K562 (cell line): ENCODE results near the gene SHF. TPM values are rescaled to one million over a fixed set of nuclear protein-coding genes. Genes with fewer than 3 reads are reported as not detected.
A peak's percentile ranks its signal among the peaks of the same experiment; 100 is the strongest.

Experiments used
- ARNT ChIP-seq, 2 experiments: fragments of 450-650 bp; IDR thresholded peaks; 2 replicates each; pipeline ENCODE4 v1.6.1; 2016; ENCODE audit warnings: mild to moderate bottlenecking in 1 of 2
- ELF1 ChIP-seq: fragments of 200-800 bp; sonication (Bioruptor generic); IDR thresholded peaks from 2 replicates; pipeline ENCODE4 v1.6.1; 2016; ENCODE audit warnings: missing genetic modification characterization, missing compliant biosample characterization
- FUS ChIP-seq: fragments of 200-400 bp; formaldehyde crosslinking; optimal IDR thresholded peaks from 2 replicates; pipeline ENCODE3; 2017; ENCODE audit warnings: low read depth, low read length
- L3MBTL2 ChIP-seq: fragments of 450-650 bp; IDR thresholded peaks from 2 replicates; pipeline ENCODE4 v1.6.1; 2016; ENCODE audit warnings: mild to moderate bottlenecking, moderate library complexity
- MYC ChIP-seq, 2 experiments: fragments of 250-450 bp in 1 of 2; sonication (Bioruptor Pico) in 1 of 2; IDR thresholded peaks; 2 replicates each; pipeline versions ENCODE4 v1.5.1 to v1.6.1; 2012 to 2021; ENCODE audit warnings: low read depth in 2 of 2, borderline replicate concordance in 1 of 2, improper control_type of control experiment in 1 of 2, low read length in 1 of 2, mild to moderate bottlenecking in 1 of 2, moderate library complexity in 1 of 2
- NFIC ChIP-seq: fragments of 450-650 bp; IDR thresholded peaks from 2 replicates; pipeline ENCODE4 v1.6.1; 2017; ENCODE audit warnings: mild to moderate bottlenecking, inconsistent platforms
- PML ChIP-seq: IDR thresholded peaks from 2 replicates; pipeline ENCODE4 v1.6.1; 2012; ENCODE audit warnings: low read length, inconsistent platforms
- POLR2H ChIP-seq: IDR thresholded peaks from 2 replicates; pipeline ENCODE4 v1.6.1; 2016; ENCODE audit warnings: missing genetic modification characterization, low read depth, mild to moderate bottlenecking, control low read depth, missing compliant biosample characterization, moderate library complexity
- XRCC4 ChIP-seq: IDR thresholded peaks from one replicate; pipeline ENCODE4 v1.6.1; 2011; ENCODE audit not compliant: insufficient read depth, insufficient read length; ENCODE audit errors: extremely low read depth
- ZBTB7A ChIP-seq: IDR thresholded peaks from 2 replicates; pipeline ENCODE4 v1.6.1; 2011; ENCODE audit warnings: low read depth, mild to moderate bottlenecking, low read length, moderate library complexity, borderline replicate concordance; ENCODE audit not compliant: control insufficient read depth
- ZNF184 ChIP-seq: sonication (generic); formaldehyde crosslinking; IDR thresholded peaks from 2 replicates; pipeline ENCODE4 v1.5.0; 2020; ENCODE audit warnings: missing genetic modification reagents
- polyA plus RNA-seq, 8 experiments: library from polyadenylated mRNA; depleted of rRNA in 4 of 8; stranded (reverse) in 5 of 8; unstranded in 3 of 8; fragments of >200 nt; fragmentation: Nextera tagmentation in 2 of 8; fragmentation: Illumina TruSeq in 1 of 8; extraction: Ambion mirVana in 2 of 8; extraction: Trizol in 1 of 8; gene quantifications; 2 replicates each; pipeline versions ENCODE4 v1.2.1 to v1.2.3, GENCODE V29; 2011 to 2014; ENCODE audit warnings: inconsistent platforms in 1 of 8, missing spikeins in 1 of 8
- total RNA-seq, 7 experiments: library from RNA; depleted of rRNA in 6 of 7; stranded (reverse); fragments of >200 nt in 6 of 7; fragmentation: Illumina TruSeq in 2 of 7; extraction: Trizol in 2 of 7; gene quantifications; 2 replicates each; pipeline versions ENCODE4 v1.2.1 to v1.2.3, GENCODE V29; 2011 to 2021; ENCODE audit warnings: low replicate concordance in 1 of 7
- TF ChIP-seq, protein P1 (sequence below), 3 experiments: fragments of 200-800 bp in 1 of 3; fragments of 250-450 bp in 1 of 3; fragments of 450-650 bp in 1 of 3; sonication (Bioruptor Pico) in 1 of 3; sonication (Bioruptor generic) in 1 of 3; formaldehyde crosslinking in 1 of 3; IDR thresholded peaks; 2 replicates each; pipeline versions ENCODE4 v1.6.1 to v1.8.0; 2016 to 2022; ENCODE audit warnings: mild to moderate bottlenecking in 2 of 3, missing genetic modification characterization in 2 of 3, missing compliant biosample characterization in 1 of 3, moderate library complexity in 1 of 3
- TF ChIP-seq, protein P2 (sequence below): sonication (generic); formaldehyde crosslinking; IDR thresholded peaks from 2 replicates; pipeline ENCODE4 v1.8.0; 2022; ENCODE audit warnings: missing genetic modification reagents, mild to moderate bottlenecking, moderate library complexity, borderline replicate concordance
- TF ChIP-seq, protein P3 (sequence below): fragments of 250-450 bp; sonication (Bioruptor Pico); IDR thresholded peaks from 2 replicates; pipeline ENCODE4 v1.8.0; 2022; ENCODE audit warnings: inconsistent platforms, mild to moderate bottlenecking, moderate library complexity, borderline replicate concordance
- TF ChIP-seq, protein P4 (sequence below): sonication (generic); formaldehyde crosslinking; IDR thresholded peaks from 2 replicates; pipeline ENCODE4 v1.8.0; 2022; ENCODE audit warnings: missing genetic modification reagents, mild to moderate bottlenecking, borderline replicate concordance
- TF ChIP-seq, protein P5 (sequence below): sonication (generic); formaldehyde crosslinking; IDR thresholded peaks from 2 replicates; pipeline ENCODE4 v1.8.0; 2022; ENCODE audit warnings: missing genetic modification reagents, mild to moderate bottlenecking, borderline replicate concordance

The SHF gene
- total and polyA plus RNA-seq, 9 of the 15 experiments (the other 6 are each of a cell fraction or from before 2014, with no cell fraction given): 0.51 to 2.2 (median 0.85) TPM; not detected in 2

DNA sequence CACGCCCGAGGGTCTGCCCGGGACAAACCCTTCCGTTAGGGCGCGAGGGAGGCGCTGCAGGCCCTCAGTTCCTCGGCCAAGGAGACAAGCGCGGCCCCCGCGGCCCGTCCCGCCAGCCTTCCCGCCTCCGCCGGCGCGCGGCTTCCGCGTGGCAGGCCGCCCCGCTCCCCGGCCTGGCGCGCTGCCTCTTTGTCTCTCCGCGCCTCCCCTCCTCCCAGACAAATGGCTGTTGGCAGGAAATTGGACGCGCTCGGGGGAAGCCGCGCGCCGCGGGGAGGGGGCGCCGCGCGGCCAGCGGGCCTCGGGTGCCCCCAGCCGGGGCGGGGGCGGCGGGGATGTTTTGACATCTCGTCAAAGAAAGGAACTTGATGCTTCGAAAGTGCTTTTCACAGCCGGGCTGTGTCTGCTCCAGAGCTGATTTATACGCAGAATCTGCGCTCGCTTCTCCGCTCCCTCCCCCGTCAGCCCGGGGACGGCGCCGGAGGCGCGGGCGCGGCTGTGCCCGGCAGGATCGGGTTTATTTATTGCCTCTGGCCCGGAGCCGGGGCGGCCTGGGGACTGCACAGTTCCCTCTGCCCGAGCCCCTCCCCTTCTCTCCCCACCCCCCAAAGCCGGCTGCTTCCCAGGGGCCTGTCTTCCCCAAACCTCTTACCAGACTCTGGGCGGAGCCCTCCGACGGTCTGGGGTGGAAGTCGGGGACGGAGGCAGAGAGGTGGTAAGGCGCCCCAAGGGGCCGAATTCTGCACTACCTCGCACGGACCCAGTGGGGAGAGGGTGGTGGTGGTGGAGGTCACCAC, 20.7 kb downstream of the SHF start (continued):
- TF ChIP-seq, protein P1, sequence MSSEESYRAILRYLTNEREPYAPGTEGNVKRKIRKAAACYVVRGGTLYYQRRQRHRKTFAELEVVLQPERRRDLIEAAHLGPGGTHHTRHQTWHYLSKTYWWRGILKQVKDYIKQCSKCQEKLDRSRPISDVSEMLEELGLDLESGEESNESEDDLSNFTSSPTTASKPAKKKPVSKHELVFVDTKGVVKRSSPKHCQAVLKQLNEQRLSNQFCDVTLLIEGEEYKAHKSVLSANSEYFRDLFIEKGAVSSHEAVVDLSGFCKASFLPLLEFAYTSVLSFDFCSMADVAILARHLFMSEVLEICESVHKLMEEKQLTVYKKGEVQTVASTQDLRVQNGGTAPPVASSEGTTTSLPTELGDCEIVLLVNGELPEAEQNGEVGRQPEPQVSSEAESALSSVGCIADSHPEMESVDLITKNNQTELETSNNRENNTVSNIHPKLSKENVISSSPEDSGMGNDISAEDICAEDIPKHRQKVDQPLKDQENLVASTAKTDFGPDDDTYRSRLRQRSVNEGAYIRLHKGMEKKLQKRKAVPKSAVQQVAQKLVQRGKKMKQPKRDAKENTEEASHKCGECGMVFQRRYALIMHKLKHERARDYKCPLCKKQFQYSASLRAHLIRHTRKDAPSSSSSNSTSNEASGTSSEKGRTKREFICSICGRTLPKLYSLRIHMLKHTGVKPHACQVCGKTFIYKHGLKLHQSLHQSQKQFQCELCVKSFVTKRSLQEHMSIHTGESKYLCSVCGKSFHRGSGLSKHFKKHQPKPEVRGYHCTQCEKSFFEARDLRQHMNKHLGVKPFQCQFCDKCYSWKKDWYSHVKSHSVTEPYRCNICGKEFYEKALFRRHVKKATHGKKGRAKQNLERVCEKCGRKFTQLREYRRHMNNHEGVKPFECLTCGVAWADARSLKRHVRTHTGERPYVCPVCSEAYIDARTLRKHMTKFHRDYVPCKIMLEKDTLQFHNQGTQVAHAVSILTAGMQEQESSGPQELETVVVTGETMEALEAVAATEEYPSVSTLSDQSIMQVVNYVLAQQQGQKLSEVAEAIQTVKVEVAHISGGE (CRISPR knock-in tag; IDR thresholded peaks at IDR 0.05): peak in 1 of 3 experiments; percentile 67; a peak in 1 of 6 replicates
- TF ChIP-seq ZBTB7A: peak; percentile 76; the same call in 1 of the 2 replicates
- TF ChIP-seq PML: peak; percentile 25; the same call in 1 of the 2 replicates
- peak; percentile 35; the same call in 1 of the 2 replicates for TF ChIP-seq ELF1 (tag)
- TF ChIP-seq, protein P2, sequence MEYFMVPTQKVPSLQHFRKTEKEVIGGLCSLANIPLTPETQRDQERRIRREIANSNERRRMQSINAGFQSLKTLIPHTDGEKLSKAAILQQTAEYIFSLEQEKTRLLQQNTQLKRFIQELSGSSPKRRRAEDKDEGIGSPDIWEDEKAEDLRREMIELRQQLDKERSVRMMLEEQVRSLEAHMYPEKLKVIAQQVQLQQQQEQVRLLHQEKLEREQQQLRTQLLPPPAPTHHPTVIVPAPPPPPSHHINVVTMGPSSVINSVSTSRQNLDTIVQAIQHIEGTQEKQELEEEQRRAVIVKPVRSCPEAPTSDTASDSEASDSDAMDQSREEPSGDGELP (CRISPR knock-in tag): peak; percentile 59; the same call in 1 of the 2 replicates
- TF ChIP-seq, protein P3, sequence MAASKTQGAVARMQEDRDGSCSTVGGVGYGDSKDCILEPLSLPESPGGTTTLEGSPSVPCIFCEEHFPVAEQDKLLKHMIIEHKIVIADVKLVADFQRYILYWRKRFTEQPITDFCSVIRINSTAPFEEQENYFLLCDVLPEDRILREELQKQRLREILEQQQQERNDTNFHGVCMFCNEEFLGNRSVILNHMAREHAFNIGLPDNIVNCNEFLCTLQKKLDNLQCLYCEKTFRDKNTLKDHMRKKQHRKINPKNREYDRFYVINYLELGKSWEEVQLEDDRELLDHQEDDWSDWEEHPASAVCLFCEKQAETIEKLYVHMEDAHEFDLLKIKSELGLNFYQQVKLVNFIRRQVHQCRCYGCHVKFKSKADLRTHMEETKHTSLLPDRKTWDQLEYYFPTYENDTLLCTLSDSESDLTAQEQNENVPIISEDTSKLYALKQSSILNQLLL (CRISPR knock-in tag): no peak
- TF ChIP-seq NFIC: peak; percentile 39
- no peak for TF ChIP-seq XRCC4
- TF ChIP-seq FUS: no peak
- TF ChIP-seq ZNF184: no peak
- TF ChIP-seq MYC (IDR thresholded peaks at IDR 0.05; ENCODE audit: low read depth, low read length): peak; percentile 58; the same call in 1 of the 2 replicates
- TF ChIP-seq MYC (CRISPR knock-in tag; IDR thresholded peaks at IDR 0.05; ENCODE audit: borderline replicate concordance, low read depth): no peak
- TF ChIP-seq POLR2H (tag): no peak
- no peak for TF ChIP-seq ARNT (IDR thresholded peaks at IDR 0.05)
- TF ChIP-seq, protein P4, sequence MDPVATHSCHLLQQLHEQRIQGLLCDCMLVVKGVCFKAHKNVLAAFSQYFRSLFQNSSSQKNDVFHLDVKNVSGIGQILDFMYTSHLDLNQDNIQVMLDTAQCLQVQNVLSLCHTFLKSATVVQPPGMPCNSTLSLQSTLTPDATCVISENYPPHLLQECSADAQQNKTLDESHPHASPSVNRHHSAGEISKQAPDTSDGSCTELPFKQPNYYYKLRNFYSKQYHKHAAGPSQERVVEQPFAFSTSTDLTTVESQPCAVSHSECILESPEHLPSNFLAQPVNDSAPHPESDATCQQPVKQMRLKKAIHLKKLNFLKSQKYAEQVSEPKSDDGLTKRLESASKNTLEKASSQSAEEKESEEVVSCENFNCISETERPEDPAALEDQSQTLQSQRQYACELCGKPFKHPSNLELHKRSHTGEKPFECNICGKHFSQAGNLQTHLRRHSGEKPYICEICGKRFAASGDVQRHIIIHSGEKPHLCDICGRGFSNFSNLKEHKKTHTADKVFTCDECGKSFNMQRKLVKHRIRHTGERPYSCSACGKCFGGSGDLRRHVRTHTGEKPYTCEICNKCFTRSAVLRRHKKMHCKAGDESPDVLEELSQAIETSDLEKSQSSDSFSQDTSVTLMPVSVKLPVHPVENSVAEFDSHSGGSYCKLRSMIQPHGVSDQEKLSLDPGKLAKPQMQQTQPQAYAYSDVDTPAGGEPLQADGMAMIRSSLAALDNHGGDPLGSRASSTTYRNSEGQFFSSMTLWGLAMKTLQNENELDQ (CRISPR knock-in tag): no peak
- TF ChIP-seq, protein P5, sequence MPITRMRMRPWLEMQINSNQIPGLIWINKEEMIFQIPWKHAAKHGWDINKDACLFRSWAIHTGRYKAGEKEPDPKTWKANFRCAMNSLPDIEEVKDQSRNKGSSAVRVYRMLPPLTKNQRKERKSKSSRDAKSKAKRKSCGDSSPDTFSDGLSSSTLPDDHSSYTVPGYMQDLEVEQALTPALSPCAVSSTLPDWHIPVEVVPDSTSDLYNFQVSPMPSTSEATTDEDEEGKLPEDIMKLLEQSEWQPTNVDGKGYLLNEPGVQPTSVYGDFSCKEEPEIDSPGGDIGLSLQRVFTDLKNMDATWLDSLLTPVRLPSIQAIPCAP (CRISPR knock-in tag): no peak
- TF ChIP-seq L3MBTL2: peak; percentile 84
